Breast epithelium (tissue), 4 donors: Measurements from ENCODE around the gene ANKRD13D. TPM values are rescaled to one million over a fixed set of nuclear protein-coding genes. Genes with fewer than 3 reads are reported as not detected.
A peak's percentile ranks its signal among the peaks of the same experiment; 100 is the strongest.

ENCODE experiments used
- DNase-seq, 2 donors: peaks; one replicate each; pipeline ENCODE4 v3.0.0-alpha.2; 2019; ENCODE audit warnings: low spot score in 2 of 2
- H3K27ac ChIP-seq, 2 donors: fragments of 200-600 bp; sonication (generic) in 1 of 2; one replicate each; pipeline ENCODE4 v1.5.1; 2016 to 2019; ENCODE audit warnings: mild to moderate bottlenecking in 1 of 2
- H3K27me3 ChIP-seq, 2 donors: fragments of 200-600 bp; sonication (generic) in 1 of 2; one replicate each; pipeline versions ENCODE4 v1.5.1 to v1.6.0; 2017 to 2019; ENCODE audit warnings: control low read depth in 1 of 2, mild to moderate bottlenecking in 1 of 2
- H3K36me3 ChIP-seq: fragments of 200-600 bp; one replicate; pipeline ENCODE4 v1.5.1; 2019
- H3K4me1 ChIP-seq, 2 donors: fragments of 200-600 bp; sonication (generic); one replicate each; pipeline ENCODE4 v1.5.1; 2016 to 2019; ENCODE audit warnings: control low read depth in 1 of 2
- H3K4me3 ChIP-seq, 3 donors: fragments of 200-600 bp; sonication (generic); 1 replicate in 2 of 3; 2 replicates in 1 of 3; pipeline ENCODE4 v1.5.1; 2016 to 2019; ENCODE audit warnings: mild to moderate bottlenecking in 3 of 3, moderate library complexity in 2 of 3
- H3K9me3 ChIP-seq, 2 donors: fragments of 200-600 bp; sonication (generic) in 1 of 2; one replicate each; pipeline ENCODE4 v1.5.1; 2016 to 2019; ENCODE audit warnings: control low read depth in 1 of 2
- POLR2A ChIP-seq: fragments of 450-650 bp; IDR thresholded peaks from one replicate; pipeline ENCODE4 v1.6.1; 2016; ENCODE audit warnings: antibody characterized with exemption, mild to moderate bottlenecking, moderate library complexity
- POLR2AphosphoS5 ChIP-seq, 3 donors: sonication (generic); formaldehyde crosslinking; IDR thresholded peaks; one replicate each; pipeline ENCODE4 v1.6.1; 2017; ENCODE audit warnings: antibody characterized with exemption in 3 of 3
- intact Hi-C: fragments of 100-400 bp; cut with DNase I; formaldehyde crosslinking; loops from one replicate; pipeline ENCODE4 v1.15.1; 2023; ENCODE audit warnings: low total_unique reads
- total RNA-seq, 3 donors: library from RNA; depleted of rRNA; stranded (reverse); fragments of >200 nt; gene quantifications; one replicate each; pipeline ENCODE4 v1.1.0, GENCODE V29; 2016
- TF ChIP-seq, protein P1 (sequence below), 3 donors: fragments of 450-650 bp; IDR thresholded peaks; one replicate each; pipeline ENCODE4 v1.5.1; 2016 to 2017; ENCODE audit warnings: antibody characterized with exemption in 3 of 3, mild to moderate bottlenecking in 3 of 3, moderate library complexity in 3 of 3

Gene ANKRD13D
- total RNA-seq, 3 donors from 2014 or later = 23.7 to 51.8 (median 40.7) TPM

DNA sequence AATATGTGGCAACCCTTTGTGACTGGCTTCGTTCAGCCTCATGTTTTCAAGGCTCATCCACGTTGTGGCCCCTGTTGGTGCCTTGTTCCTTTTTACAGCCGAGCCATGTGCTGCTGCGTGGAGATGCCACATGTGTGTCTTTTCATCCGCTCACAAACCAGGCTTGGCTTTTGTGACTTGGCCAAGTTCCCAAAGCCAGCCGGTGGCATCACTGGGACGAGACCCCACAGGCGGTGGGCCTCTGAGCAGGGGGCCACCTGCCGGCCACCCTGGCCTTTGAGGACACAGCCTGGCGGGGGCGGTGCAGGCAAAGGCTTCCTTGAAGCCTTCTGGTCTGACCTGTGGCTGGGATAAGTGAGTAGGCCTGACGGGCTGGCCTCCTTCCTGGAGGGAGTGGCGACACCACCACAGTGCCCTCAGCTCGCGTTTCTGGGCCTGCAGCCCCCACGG is 12.3 kb upstream of the ANKRD13D start:
- H3K27me3 ChIP-seq = no peaks in the 10 kb centered on the region
- peaks cover 48 to 50% of the 10 kb centered on the region in 2 donors for H3K4me1 ChIP-seq
- DNase-seq = no peak
- intact Hi-C loops = no loop called here
- H3K36me3 ChIP-seq = peaks cover 4% of the 10 kb centered on the region
- H3K4me3 ChIP-seq = peak overlapping the region; percentile 12 to 67 (median 40)
- H3K27ac ChIP-seq = peak overlapping the region; percentile 92 to 98
- no peaks in the 10 kb centered on the region for H3K9me3 ChIP-seq
- TF ChIP-seq POLR2A = no peak
- TF ChIP-seq, protein P1, sequence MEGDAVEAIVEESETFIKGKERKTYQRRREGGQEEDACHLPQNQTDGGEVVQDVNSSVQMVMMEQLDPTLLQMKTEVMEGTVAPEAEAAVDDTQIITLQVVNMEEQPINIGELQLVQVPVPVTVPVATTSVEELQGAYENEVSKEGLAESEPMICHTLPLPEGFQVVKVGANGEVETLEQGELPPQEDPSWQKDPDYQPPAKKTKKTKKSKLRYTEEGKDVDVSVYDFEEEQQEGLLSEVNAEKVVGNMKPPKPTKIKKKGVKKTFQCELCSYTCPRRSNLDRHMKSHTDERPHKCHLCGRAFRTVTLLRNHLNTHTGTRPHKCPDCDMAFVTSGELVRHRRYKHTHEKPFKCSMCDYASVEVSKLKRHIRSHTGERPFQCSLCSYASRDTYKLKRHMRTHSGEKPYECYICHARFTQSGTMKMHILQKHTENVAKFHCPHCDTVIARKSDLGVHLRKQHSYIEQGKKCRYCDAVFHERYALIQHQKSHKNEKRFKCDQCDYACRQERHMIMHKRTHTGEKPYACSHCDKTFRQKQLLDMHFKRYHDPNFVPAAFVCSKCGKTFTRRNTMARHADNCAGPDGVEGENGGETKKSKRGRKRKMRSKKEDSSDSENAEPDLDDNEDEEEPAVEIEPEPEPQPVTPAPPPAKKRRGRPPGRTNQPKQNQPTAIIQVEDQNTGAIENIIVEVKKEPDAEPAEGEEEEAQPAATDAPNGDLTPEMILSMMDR (IDR thresholded peaks at IDR 0.05) = peak in 2 of 3 donors; percentile 31 to 32

DNA sequence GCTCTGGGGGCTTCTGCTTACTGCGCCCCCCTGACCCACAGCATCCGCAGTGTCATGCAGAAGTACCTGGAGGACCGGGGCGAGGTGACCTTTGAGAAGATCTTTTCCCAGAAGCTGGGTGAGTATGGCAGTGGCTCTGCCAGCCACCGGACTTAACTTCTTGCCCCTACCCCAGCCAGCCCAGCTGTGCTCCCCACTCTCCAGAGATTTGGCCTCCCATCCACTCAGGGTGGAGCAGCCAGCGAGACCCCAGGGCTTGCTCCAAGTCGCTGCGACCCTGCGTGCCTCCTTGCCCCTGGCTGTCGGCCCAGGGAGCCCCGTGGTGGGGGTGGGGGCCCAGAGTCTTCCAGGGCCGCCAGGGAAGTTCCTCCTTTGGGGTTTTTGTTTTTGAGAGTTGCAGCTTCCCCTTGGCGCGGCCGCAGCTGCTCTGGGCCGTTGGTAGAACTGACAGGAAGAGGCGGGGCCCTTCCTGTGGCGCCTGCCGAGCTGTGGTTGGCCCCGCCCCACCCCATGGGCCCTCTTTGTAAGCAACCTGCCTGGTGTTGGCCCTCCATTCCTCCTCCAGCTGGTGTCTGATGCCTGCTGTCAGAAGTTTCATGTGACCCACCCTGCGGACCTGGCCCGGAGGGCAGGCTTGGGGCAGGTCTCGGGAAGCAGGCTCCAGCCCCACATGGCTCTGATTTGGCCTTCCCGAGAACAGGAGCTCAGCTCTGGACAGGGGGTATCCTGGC is 11.7 kb upstream of the ANKRD13D start:
- DNase-seq = peak; percentile 85 to 86
- H3K36me3 ChIP-seq = peaks cover 8% of the 10 kb centered on the region
- TF ChIP-seq, protein P1 (IDR thresholded peaks at IDR 0.05) = no peak
- TF ChIP-seq POLR2A = no peak
- TF ChIP-seq POLR2AphosphoS5 (IDR thresholded peaks at IDR 0.05) = peak in 1 of 3 donors; percentile 25
- peak overlapping the region; percentile 92 to 98 for H3K27ac ChIP-seq
- H3K4me1 ChIP-seq = peaks cover 43 to 44% of the 10 kb centered on the region in 2 donors
- no peaks in the 10 kb centered on the region for H3K9me3 ChIP-seq
- no peaks in the 10 kb centered on the region for H3K27me3 ChIP-seq
- intact Hi-C loops = no loop called here
- H3K4me3 ChIP-seq = peak overlapping the region; percentile 12 to 67 (median 40)

DNA sequence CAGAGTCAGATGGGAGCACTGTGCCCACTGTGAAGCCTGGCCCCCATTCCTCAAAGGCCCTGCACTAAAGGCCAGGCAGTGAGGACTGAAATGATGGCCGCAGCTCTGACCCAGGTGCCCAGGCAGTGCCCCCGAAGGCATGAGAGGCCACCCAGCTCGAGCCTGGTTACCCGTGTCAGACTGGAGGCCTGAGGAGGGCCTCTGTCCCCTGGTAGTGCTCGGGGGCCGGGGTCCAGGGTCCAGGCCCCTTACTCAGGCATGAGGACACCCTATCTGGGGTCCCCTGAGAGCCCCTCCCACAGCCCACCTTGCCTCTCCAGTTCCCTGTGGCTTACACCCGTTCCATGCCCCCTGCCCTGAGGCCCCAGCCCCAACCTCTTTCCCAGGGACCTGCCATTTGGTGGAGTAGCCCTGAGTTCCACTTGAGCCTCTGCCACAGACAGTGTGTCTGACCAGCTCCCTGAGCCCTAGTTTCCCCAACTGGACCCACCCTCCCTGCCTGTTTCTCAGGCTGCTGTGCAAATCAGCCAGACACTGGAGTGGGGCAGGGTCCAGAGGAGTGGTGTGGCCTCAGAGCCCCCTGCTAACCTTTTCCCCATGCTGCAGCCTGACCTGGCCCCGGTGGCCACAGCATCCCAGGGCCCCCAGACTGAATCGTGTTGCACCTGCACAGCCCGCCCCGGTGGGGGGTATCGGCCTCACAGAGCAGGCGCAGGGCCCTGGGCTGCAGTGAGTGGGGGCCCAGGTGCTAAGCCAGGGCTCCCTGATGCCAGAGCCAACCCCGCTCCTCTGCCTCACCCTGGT is 10.8 kb upstream of the ANKRD13D start:
- Histone ChIP-seq H3K4me3 (peak overlapping the region in 1 of 3 donors; percentile 67), H3K4me1 (peaks cover 35 to 37% of the 10 kb centered on the region in 2 donors), H3K27me3 (no peaks in the 10 kb centered on the region), H3K36me3 (peaks cover 17% of the 10 kb centered on the region), H3K27ac (peak overlapping the region; percentile 92 to 98), H3K9me3 (no peaks in the 10 kb centered on the region)
- intact Hi-C loops = no loop called here
- TF ChIP-seq POLR2AphosphoS5 (IDR thresholded peaks at IDR 0.05) = no peak
- TF ChIP-seq POLR2A = no peak
- TF ChIP-seq, protein P1 (IDR thresholded peaks at IDR 0.05) = no peak
- DNase-seq = no peak

DNA sequence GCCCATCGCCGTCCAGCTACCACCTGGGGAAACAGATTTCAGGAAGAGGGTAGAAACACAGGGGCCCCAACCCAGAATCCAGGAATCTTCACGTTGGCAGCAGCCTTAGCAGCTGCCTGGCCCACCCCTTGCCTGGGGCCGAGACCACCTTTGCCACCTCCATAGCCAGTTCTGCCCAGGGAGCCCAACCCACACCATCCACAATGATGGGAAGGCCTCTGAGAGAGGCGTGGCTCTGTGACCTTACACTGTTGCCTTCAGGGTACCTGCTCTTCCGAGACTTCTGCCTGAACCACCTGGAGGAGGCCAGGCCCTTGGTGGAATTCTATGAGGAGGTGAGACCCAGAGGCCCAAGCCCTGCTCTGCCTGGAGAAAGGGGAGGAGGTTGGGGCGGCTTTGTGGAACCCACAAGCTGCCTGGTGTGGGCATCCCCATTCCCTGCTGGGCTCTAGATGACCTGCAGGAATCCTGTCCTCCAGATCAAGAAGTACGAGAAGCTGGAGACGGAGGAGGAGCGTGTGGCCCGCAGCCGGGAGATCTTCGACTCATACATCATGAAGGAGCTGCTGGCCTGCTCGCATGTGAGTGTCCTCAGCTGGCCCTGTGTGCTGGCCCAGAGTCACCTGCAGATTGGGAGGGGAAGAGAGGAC is 10.0 kb upstream of the ANKRD13D start:
- H3K36me3 ChIP-seq = peaks cover 22% of the 10 kb centered on the region
- no peaks in the 10 kb centered on the region for H3K27me3 ChIP-seq
- no peak for DNase-seq
- H3K4me3 ChIP-seq = no peak overlapping the region
- peaks cover 32 to 33% of the 10 kb centered on the region in 2 donors for H3K4me1 ChIP-seq
- peak overlapping the region; percentile 92 to 98 for H3K27ac ChIP-seq
- intact Hi-C loops = no loop called here
- H3K9me3 ChIP-seq = no peaks in the 10 kb centered on the region
- TF ChIP-seq POLR2AphosphoS5 (IDR thresholded peaks at IDR 0.05) (no peak), POLR2A (no peak)

DNA sequence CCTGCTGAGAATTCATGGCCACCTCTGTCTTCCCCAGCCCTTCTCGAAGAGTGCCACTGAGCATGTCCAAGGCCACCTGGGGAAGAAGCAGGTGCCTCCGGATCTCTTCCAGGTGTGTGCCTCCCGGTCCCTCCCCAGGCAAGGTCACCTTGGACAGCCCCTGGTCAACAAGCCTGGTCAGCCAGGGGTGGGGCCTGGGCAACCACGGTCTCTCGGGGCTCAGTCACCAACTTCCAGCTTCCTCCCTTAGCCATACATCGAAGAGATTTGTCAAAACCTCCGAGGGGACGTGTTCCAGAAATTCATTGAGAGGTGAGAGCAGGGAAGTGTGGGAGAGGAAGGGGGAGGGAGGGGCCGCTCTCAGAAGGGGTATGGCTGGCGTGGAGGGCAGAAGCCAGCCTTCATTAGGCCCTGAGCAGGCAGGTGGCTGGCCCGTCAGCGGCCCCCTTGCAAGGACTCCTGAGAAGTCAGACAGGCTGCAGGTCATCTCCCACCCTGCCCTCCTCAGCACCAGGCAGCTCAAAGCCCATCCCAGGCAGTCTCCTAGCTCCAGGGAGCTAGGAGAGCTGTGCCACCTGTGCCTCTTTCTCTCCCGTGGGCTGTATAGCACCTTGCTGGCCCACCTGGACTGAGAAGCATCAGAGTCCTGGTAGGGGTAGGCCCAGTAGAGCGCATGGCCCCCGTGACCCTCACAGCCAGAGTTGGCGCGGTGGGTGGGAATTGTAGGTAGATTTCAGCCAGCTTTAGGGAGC is 9.3 kb upstream of the ANKRD13D start:
- Histone ChIP-seq H3K9me3 (no peaks in the 10 kb centered on the region), H3K4me1 (peaks cover 32 to 33% of the 10 kb centered on the region in 2 donors), H3K27me3 (no peaks in the 10 kb centered on the region), H3K4me3 (no peak overlapping the region), H3K36me3 (peaks cover 22% of the 10 kb centered on the region), H3K27ac (peak overlapping the region; percentile 55 to 98)
- intact Hi-C loops = no loop called here
- TF ChIP-seq POLR2A (no peak), POLR2AphosphoS5 (IDR thresholded peaks at IDR 0.05) (no peak)
- TF ChIP-seq, protein P1 (IDR thresholded peaks at IDR 0.05) = no peak
- DNase-seq = no peak
